GM21528 (cell line): ENCODE measurements around the gene IL32.
A peak's percentile ranks its signal among the peaks of the same experiment; 100 is the strongest.
"Not testable (repeated sequence)": the region's sequence is repeated elsewhere in the genome, so short reads cannot be mapped to it uniquely, and the experiment has no call there.

ENCODE experiments used
- ATAC-seq: cut with Tn5 transposase; IDR thresholded peaks from one replicate; pipeline ENCODE4 v1.9.1; 2021; ENCODE audit warnings: mild to moderate bottlenecking, moderate library complexity; ENCODE audit not compliant: unreplicated experiment, low FRiP score

Gene IL32

DNA sequence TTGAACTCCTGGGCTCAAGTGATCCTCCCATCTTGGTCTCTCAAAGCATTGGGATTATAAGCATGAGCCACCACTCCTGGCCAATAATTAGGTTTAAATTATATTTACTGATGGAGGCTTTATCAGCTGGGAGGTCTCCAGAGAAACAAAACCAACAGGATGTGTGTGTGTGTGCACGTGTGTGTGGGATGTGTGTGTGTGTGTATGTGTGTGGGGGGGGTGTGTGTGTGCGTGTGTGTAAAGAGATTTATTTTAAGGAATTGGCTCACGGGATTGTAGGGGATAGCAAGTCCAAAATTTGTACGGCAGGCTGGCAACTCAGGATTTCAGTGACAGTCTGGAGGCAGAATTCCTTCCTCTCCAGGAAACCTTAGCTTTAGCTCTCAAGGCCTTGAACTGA is 14.4 kb upstream of the IL32 start:
- no peak for ATAC-seq

DNA sequence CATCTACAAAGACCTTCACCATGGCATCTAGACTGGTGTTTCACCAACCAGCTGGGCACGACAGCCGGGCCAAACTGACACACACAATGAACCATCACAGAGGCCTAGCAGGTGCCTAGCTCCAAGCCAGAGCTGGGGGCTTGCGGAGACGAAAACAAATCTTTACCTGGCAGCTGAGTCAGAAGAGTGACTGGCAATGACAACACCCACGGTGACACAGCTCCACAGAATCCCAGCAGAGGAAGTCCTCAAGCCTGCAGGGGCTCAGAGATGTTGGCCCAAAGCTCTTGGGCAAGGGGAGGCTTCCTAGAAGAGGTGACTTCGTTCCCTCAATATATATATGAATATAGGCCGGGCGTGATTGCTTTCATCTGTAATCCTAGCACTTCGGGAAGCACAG is 13.9 kb upstream of the IL32 start:
- no peak for ATAC-seq

DNA sequence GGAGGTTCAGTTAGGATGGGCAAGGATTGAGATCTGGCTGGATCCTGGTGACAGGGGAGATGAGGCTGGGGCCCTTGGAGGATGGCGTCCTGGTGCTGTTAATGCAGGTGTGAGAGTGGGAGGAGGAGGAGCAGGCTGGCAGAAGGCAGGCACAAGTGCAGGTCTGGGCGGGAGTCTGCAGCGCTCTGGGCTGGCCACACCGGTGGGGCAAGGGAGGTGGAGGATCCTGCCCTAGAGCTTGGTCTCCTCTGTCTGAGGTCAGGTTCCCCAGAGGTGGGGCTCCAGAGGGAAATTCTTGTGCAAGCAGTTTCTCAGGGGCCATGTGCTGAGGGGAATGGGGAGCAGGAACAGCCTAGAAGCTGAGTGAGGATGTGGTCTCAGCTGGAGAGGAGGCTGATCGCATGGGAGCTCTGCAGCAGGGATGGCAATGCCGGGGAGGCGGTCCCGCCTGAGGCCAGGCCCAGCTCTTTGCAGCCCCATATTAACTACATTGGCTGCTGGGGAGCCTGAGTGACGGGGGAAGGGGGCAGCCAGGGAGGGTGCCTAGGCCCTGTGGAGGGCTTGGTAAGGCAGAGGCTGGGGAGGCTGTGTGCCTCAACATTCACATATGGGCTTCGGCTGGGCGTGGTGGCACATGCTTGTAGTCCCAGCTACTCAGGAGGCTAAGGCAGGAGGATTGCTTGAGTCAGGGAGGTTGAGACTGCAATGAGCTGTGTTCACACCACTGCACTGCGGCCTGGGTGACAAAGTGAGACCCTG is 12.7 kb upstream of the IL32 start:
- not testable (repeated sequence) for ATAC-seq

DNA sequence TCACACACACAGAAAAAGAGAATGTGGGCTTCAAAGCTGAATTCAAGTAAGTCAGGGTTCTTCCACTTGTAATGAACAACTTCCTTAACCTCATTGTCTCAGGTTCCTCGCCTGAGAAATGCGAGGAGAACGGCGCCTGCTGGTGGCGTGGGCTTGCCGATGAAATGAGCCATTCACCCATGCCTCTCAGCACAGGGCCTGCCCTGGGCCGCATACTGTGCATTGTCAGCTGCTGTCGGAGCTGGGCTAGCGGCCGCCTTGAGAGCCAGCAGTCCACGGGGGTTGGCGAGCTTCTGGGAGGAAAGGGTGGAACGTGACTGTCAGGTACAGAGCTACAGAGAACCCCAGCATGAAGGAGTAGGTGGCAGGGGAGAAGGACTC is 12.1 kb upstream of the IL32 start:
- not testable (repeated sequence) for ATAC-seq

DNA sequence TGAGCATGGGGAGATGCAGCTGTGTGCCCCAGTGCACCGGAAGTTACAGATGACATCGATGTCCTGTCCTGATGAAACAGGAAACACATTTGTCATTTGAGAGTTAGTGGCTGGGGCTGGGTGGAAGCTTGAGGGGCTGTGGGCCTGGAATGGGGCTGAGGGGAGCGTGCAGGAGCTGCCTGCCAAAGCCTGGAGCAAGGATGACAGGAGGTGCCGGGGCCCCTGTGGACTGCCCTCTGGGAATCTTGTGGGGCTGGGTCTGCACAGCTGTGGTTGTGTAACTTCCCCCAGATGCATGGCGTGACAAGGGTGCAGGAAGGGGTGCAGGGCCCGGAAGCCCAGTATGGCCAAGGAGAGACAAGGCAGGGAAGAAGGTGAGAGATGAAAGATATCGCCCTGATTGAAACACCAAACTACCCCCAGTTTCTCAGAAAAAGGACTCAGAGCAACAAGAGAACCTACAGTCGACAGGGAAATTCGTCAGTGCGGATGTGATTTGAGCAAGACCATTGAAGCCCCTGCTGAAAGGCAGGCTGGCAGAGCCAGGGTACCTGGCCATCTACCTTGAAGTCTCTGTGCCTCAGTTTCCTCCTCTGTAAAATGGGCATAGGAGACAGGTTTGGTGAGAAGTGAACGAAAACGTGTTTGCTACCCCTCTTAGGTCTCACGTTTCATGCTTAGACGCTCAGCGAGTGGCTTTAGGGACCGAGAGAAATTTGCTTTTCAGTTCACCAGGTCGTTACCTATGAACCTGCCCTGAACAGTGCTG is 10.3 kb upstream of the IL32 start:
- no peak for ATAC-seq

DNA sequence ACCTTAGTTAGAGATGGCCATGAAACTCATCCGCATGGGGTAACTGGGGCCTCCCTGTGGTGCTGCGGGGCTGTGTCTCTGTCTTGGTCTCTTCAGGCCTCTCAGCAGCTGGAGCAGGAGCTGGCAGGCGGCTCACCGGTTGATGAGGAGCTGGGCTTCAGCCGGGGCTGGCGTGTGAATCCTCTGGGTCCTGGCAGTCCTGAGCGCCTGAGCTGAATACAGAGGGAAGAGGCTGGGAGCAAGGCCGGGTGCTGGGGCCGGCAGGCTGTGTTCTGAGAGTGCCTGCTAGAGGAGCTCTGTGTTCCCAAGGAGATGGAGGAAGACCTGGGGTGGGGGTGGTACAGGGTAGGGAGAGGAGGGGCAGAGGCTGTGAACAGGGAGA is 9.7 kb upstream of the IL32 start:
- not testable (repeated sequence) for ATAC-seq

DNA sequence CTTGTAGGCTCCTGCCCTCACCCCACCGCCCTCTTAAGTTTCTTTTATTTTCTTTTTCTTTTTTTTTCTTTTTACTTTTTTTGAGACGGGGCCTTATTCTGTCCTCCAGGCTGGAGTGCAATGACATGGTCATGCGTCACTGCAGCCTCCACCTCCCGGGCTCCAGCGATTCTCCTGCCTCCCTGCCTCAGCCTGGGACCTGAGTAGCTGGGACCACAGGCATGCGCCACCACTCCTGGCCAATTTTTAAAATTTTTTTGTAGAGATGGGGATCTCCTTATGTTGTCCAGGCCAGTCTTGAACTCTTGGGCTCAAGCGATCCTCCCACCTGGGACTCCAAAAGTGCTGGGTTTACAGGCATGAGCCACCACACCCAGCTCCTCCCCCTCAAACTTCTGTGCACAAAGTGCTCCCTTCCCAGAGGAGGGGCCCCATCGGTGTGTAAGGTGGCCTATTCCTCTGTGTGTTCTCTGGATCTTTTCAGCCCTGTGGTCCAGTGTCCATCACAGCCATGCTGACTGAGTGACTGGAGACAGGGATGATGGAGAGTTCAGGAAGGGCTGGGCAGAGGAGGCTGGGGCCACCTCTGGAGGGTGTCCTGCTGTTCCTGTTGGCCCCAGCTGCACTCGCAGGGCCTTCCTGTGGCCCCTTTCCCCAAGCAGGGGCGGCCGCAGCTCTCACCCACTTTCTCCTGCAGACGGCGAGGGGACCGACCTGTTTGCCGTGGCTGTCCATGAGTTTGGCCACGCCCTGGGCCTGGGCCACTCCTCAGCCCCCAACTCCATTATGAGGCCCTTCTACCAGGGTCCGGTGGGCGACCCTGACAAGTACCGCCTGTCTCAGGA is 8.9 kb upstream of the IL32 start:
- no peak for ATAC-seq

DNA sequence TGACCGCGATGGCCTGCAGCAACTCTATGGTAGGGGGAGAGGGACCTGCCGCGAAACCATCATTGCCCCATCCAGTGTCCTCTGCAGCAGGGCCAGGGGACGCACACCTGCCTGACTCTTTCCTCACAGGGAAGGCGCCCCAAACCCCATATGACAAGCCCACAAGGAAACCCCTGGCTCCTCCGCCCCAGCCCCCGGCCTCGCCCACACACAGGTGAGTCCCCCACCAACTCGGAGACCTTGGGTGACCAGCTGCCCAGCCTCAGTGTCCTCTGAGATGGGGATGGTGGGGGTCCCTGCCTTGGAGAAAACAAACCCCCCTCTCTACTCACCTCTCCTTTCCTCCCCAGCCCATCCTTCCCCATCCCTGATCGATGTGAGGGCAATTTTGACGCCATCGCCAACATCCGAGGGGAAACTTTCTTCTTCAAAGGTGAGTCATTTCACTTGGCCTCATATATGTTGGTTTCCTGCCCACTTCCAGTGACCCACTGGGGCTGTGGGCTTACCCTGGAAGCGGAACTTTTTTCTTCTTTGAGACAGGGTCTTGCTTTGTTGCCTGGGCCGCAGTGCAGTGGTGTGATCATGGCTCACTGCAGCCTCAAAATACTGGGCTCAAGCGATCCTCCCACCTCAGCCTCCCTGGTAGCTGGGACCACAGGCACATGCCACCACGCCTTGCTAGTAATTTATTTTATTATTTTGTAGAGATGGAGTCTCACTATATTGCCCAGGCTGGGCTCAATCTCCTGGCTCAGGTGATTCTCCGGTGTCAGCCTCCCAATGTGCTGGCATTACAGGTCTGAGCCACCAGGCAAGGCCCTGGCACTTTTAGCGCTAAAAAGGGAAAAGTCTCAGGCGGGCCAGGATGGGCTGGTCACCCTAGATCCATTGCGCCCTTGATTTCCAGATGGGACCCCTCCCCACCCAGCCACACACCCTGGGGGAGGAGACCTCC is 8.0 kb upstream of the IL32 start:
- no peak for ATAC-seq

DNA sequence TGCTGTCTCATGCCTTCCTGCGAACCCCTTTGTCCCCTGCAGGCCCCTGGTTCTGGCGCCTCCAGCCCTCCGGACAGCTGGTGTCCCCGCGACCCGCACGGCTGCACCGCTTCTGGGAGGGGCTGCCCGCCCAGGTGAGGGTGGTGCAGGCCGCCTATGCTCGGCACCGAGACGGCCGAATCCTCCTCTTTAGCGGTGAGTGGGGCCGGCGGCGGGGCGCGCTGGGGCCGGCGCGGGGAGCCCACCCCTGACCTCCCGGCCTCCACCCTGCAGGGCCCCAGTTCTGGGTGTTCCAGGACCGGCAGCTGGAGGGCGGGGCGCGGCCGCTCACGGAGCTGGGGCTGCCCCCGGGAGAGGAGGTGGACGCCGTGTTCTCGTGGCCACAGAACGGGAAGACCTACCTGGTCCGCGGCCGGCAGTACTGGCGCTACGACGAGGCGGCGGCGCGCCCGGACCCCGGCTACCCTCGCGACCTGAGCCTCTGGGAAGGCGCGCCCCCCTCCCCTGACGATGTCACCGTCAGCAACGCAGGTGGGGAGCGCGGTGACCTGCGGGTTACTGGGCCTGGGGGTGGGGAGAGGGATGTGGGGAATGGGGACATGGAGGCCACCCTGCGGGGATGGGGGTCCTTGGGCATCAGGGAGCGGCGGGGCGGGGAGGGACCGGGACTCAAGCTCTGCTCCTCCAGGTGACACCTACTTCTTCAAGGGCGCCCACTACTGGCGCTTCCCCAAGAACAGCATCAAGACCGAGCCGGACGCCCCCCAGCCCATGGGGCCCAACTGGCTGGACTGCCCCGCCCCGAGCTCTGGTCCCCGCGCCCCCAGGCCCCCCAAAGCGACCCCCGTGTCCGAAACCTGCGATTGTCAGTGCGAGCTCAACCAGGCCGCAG is 7.1 kb upstream of the IL32 start:
- no peak for ATAC-seq

DNA sequence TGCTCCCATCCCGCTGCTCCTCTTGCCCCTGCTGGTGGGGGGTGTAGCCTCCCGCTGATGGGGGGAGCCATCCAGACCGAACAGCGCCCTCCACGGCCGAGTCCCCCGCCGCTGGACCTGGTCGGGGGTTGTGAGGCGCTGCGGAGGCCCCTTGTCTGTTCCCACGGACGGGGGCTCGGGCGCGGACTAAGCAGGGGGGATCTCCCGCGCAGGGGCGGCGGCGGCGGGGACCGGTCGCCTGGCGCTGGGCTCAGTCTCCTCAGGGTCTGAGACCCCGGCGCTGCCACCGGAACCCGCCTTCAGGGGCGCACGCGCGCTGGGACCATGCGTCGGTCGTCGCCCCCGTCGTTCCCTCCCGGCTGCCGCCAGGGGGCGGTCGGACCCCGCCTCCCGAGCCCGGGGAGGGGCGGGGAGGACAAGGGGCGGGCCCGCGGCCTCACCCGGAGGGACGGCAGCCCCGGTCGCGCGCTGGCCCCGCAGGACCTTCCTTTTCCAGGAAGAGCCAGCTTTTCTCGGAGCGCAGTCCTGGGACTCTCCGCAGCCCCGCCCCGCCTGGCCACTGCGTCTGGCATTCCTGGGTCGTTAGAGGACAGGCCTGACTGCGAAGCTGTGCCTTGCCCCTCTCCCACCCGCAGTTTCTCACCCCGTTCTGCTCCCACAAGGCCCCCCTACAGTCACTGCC is 6.3 kb upstream of the IL32 start:
- peak; percentile 77 for ATAC-seq

DNA sequence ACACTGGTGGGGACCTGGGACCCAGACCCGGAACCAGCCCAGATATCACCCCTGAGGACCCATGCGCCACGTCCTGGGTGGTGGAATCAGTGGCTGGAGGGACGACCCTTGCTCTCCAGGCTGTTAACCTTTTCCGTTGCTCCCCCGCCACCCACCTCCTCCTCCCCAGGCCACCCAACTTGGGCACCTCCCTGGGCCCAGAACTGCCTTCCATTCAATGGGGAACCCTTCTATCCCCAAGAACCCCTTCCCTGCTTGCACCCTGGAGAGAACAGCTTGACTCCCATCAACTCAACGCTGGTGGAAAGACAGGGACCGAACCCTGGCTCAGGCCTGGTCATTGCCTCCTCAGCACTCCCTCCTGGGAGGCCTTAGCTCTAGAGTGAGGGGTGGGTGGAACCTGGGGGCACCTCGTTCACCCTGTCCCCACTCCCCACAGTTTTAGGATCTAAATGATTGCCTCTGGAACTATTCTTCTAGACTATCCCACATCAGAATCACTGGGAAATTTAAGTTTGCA is 5.7 kb upstream of the IL32 start:
- no peak for ATAC-seq

DNA sequence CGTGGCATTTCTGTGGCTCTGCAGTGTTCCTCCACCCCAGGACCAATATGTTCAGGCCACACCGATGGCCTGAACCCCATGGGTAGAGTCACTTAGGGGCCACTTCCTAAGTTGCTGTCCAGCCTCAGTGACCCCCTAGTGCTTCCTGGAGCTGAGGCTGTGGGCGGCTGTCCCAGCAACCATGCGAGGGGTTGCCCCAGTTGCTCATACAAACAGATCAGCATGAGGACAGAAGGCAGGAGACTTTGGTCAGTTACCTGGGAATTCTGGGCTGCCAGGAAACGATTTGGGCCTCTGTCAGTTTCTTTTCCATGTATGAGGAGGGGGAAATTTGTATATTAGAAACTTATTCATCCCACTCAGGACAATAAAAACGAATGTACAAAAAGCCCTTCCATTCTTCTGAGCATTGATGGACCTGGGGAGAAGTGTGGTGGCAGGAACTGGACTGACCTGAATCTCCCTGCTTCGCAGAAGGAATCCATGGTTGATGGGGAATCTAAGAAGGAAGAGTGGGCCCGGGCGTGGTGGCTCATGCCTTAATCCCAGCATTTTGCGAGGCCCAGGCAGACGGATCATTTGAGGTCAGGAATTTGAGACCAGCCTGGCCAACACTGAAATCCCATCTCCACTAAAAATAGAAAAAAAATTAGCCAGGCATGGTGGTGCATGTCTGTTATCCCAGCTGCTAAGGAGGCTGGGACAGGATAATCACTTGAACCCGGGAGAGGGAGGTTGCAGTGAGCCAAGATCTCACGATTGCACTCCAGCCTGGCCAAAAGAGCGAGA is 4.9 kb upstream of the IL32 start:
- ATAC-seq, result no peak

DNA sequence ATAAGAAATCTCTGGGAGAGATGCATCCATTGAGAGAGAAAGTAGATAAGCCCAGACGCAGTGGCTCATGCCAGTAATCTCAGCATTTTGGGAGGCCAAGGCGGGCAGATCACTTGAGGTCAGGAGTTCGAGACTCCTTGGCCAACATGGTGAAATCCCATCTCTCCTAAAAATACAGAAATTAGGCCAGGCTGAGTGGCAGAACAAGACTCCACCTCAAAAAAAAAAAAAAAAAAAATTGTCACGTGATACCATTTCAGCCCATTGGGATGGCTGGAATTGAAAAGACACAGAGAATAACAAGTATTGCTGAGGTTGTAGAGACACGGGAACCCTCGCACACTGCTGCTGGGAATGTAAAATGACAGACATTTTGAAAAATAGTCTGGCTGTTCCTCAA is 2.9 kb upstream of the IL32 start:
- no peak for ATAC-seq

DNA sequence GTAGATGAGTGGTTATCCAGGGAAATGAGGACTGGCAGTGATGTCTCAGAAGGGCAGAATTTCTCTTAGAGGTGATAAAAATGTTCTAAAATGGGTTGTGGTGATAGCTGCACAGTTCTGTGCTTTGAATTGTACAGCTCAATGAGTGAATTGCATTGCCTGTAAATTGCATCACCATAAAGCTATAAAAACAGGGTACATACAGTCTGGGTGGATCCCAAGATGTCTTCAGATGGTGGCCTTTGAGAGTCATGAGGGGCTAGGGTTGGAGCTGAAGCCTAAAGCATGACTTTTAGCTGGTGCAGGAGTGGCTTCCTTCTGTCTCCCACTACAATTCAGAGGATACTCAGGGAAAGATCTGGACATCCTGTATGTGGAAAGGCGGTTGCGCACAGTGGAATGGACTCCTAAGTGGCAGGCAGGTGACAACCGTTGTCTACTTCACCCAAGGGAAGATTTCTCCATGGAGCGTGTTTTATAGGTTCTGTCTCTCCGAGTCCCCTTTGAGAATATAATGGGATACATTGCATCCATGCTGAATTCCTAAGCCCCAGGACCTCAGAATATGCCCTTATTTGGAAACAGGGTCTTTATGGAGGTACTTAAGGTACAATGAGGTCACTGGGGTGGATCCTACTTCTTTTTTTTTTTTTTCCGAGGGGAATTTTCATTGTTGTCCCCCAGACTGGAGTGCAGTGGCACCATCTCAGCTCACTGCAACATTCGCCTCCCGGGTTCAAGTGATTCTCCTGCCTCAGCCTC is 1.6 kb upstream of the IL32 start:
- ATAC-seq, result no peak

DNA sequence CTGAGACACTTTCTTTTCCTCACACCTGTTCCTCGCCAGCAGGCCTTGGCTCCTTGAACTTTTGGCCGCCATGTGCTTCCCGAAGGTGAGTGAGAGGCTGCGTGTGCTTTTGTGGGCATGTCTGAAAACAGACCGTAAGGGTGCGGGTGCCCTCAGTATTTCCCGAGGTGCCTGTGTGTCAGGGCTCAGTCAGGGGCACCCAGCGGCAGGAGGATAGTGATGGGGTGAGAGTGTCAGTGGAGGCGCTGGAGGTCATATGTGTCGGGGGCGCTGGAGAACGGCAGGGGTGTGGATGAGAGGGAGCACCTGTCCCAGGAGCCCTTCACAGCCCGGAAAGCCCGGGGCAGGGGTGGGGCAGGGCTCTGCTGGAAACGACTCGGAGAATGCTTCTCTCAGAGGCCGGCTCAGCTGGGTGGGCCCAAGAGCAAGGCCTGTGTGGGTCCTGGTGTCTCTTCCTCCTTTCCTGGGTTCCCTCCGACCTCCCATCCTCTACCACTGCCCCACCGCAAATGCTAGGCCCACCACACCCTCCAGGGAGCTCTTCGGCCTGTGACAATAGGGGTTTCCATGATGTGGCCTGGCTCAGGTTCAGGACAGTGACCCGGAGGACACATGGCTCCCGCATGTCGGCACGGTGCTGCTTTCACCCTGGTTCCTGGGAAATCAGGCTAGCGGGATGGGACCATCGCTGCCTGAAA is 451 bp downstream of the IL32 start:
- ATAC-seq, result no peak

DNA sequence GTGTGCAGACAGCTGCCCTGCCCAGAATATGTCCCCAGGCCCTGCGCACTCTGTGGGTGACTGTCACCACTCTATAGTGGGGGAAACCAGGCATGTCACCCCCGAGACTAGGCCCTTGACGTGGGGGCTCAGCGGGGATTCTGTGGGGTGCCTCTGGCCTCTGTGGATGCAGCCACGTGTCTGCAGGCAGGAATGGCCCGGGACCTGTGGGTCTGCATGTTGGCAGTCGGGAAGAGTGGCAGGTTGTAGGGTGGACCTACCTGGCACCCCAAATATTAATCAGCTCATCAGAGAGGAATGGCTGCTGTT is 954 bp downstream of the IL32 start:
- no peak for ATAC-seq
